Naive thymus-derived CD4-positive, alpha-beta T cell (primary cell): ENCODE data around the gene MCM5. TPM values are rescaled to one million over a fixed set of nuclear protein-coding genes. Genes with fewer than 3 reads are reported as not detected.

Source experiments
- ATAC-seq: fragments of 150-1000 bp; cut with Tn5 transposase; 2 replicates; pipeline ENCODE4 v1.10.0; 2021; ENCODE audit warnings: mild to moderate bottlenecking, moderate library complexity
- CTCF ChIA-PET: fragments of 350-600 bp; sonication (Branson Sonifier 250); formaldehyde crosslinking; loops from one replicate; lab custom pipeline; 2021; ENCODE audit warnings: antibody characterized with exemption; lab: Charles Lee
- POLR2A ChIA-PET: fragments of 350-600 bp; sonication (Branson Sonifier 250); formaldehyde crosslinking; loops from one replicate; lab custom pipeline; 2021; ENCODE audit warnings: antibody characterized with exemption, inconsistent platforms; lab: Charles Lee
- DNase-seq, 9 donors: peaks; one replicate each; pipeline versions ENCODE4 v3.0.0 to v3.0.0-alpha.2; 2020 to 2022; ENCODE audit warnings: mixed read lengths in 1 of 9
- H3K27ac ChIP-seq: one replicate; pipeline ENCODE4 v1.7.0; 2013; ENCODE audit warnings: mild to moderate bottlenecking, low read depth, low read length, moderate library complexity
- H3K27me3 ChIP-seq, 2 donors: one replicate each; pipeline ENCODE4 v1.7.0; 2013; ENCODE audit warnings: low read length in 2 of 2, mild to moderate bottlenecking in 2 of 2, moderate library complexity in 2 of 2; ENCODE audit not compliant: control insufficient read depth in 2 of 2, insufficient read depth in 2 of 2
- H3K36me3 ChIP-seq, 3 experiments: 1 replicate in 2 of 3; 2 replicates in 1 of 3; pipeline ENCODE4 v1.7.0; 2013; ENCODE audit warnings: low read length in 3 of 3, mild to moderate bottlenecking in 3 of 3, moderate library complexity in 1 of 3; ENCODE audit not compliant: insufficient read depth in 3 of 3, control insufficient read depth in 2 of 3
- H3K4me1 ChIP-seq, 2 donors: one replicate each; pipeline ENCODE4 v1.7.0; 2013; ENCODE audit warnings: low read length in 2 of 2, mild to moderate bottlenecking in 2 of 2, moderate library complexity in 1 of 2; ENCODE audit not compliant: control insufficient read depth in 2 of 2, insufficient read depth in 2 of 2
- H3K4me3 ChIP-seq: 2 replicates; pipeline ENCODE4 v1.7.0; 2013; ENCODE audit warnings: mild to moderate bottlenecking, low read length
- H3K9me3 ChIP-seq, 3 experiments: 1 replicate in 2 of 3; 2 replicates in 1 of 3; pipeline ENCODE4 v1.7.0; 2013; ENCODE audit warnings: low read length in 3 of 3; ENCODE audit not compliant: control insufficient read depth in 2 of 3
- H3K27ac Mint-ChIP-seq, 9 donors: one replicate each; pipeline ENCODE4 v1.8.0; 2020 to 2022; ENCODE audit warnings: mixed read lengths in 9 of 9, mild to moderate bottlenecking in 8 of 9, moderate library complexity in 5 of 9, inconsistent platforms in 2 of 9
- H3K27me3 Mint-ChIP-seq, 5 donors: one replicate each; pipeline ENCODE4 v1.8.0; 2021 to 2022; ENCODE audit warnings: mixed read lengths in 5 of 5, mild to moderate bottlenecking in 1 of 5
- H3K36me3 Mint-ChIP-seq, 5 donors: one replicate each; pipeline ENCODE4 v1.8.0; 2020 to 2022; ENCODE audit warnings: mixed read lengths in 5 of 5, mild to moderate bottlenecking in 3 of 5, inconsistent platforms in 1 of 5
- H3K4me1 Mint-ChIP-seq, 7 donors: one replicate each; pipeline ENCODE4 v1.8.0; 2020 to 2022; ENCODE audit warnings: mixed read lengths in 7 of 7, mild to moderate bottlenecking in 3 of 7, inconsistent platforms in 1 of 7
- H3K4me3 Mint-ChIP-seq, 10 donors: one replicate each; pipeline ENCODE4 v1.8.0; 2020 to 2022; ENCODE audit warnings: mild to moderate bottlenecking in 10 of 10, mixed read lengths in 10 of 10, moderate library complexity in 6 of 10, inconsistent platforms in 2 of 10
- H3K9me3 Mint-ChIP-seq, 11 donors: one replicate each; pipeline ENCODE4 v1.8.0; 2020 to 2022; ENCODE audit warnings: mixed read lengths in 11 of 11, mild to moderate bottlenecking in 4 of 11, inconsistent platforms in 1 of 11, moderate library complexity in 1 of 11
- intact Hi-C, 2 donors: fragments of 100-400 bp; cut with micrococcal nuclease; formaldehyde crosslinking; loops; one replicate each; pipeline ENCODE4 v1.15.1; 2023
- polyA plus RNA-seq, 2 donors: library from polyadenylated mRNA; unstranded; fragments of 300-500 nt; fragmentation: Illumina TruSeq; gene quantifications; one replicate each; pipeline ENCODE4 v1.2.3, GENCODE V29; 2021
- total RNA-seq, 6 experiments: library from RNA in 5 of 6; stranded (reverse) in 5 of 6; gene quantifications; 1 replicate in 5 of 6; 2 replicates in 1 of 6; pipeline ENCODE4 v1.2.3 and lab custom pipeline; 2021 to 2026

Gene MCM5
- total and polyA plus RNA-seq, 7 experiments from 2014 or later: 19.7 to 208 (median 37.3) TPM

GRCh38 chr22:35399114-35399677, 744 bp upstream of the MCM5 start:
- peak overlapping the region; percentile 94 to 99 (median 99) for H3K4me3 Mint-ChIP-seq
- peak overlapping the region; percentile 90 to 99 (median 96) for H3K27ac Mint-ChIP-seq
- no peaks in the 10 kb centered on the region for H3K27me3 ChIP-seq
- H3K36me3 ChIP-seq: peaks cover 0 to 18% (median 0%) of the 10 kb centered on the region in 3 experiments
- peak overlapping the region; percentile 86 for H3K4me3 ChIP-seq
- intact Hi-C loops: loop anchor here (1.0 to 2.0 kb wide), 3 partner anchors 49 to 142 kb away; partner anchors contain the start of genes HMGXB4 (in 1 of the 2) and RASD2 (in 1 of the 2)
- ATAC-seq (no peak), DNase-seq (no peak)
- H3K27ac ChIP-seq: peak overlapping the region; percentile 80
- ChIA-PET POLR2A (interaction anchor here (0.5 to 1.0 kb wide), 3 partner anchors 10 to 259 kb away, joined by 3 to 6 read pairs (median 3); no protein-coding TSS in a partner anchor), CTCF (no interaction called here)
- H3K9me3 Mint-ChIP-seq: peaks cover 0 to 7% (median 0%) of the 10 kb centered on the region in 11 donors
- H3K9me3 ChIP-seq: no peaks in the 10 kb centered on the region
- H3K36me3 Mint-ChIP-seq: peaks cover 0 to 19% (median 12%) of the 10 kb centered on the region in 5 donors
- H3K4me1 Mint-ChIP-seq: peaks cover 16 to 33% (median 19%) of the 10 kb centered on the region in 7 donors
- H3K27me3 Mint-ChIP-seq: no peaks in the 10 kb centered on the region
- peaks cover 5 to 7% of the 10 kb centered on the region in 2 donors for H3K4me1 ChIP-seq

- ATAC-seq: no peak
- intact Hi-C loops: loop anchor here in 1 of 2 donors (1.0 kb wide), 2 partner anchors 50 to 101 kb away; partner anchors contain the start of gene TOM1
- no peaks in the 10 kb centered on the region for H3K9me3 ChIP-seq
- Mint-ChIP-seq H3K4me1 (peaks cover 16 to 35% (median 19%) of the 10 kb centered on the region in 7 donors), H3K27me3 (no peaks in the 10 kb centered on the region), H3K9me3 (peaks cover 0 to 7% (median 0%) of the 10 kb centered on the region in 11 donors), H3K36me3 (peaks cover 0 to 29% (median 17%) of the 10 kb centered on the region in 5 donors), H3K4me3 (peak overlapping the region; percentile 94 to 99 (median 99)), H3K27ac (peak overlapping the region in 5 of 9 donors; percentile 12 to 99 (median 96))
- H3K36me3 ChIP-seq: peaks cover 0 to 23% (median 0%) of the 10 kb centered on the region in 3 experiments
- H3K27ac ChIP-seq: peak overlapping the region; percentile 63
- CTCF ChIA-PET: no interaction called here
- peaks cover 5 to 7% of the 10 kb centered on the region in 2 donors for H3K4me1 ChIP-seq
- peak overlapping the region; percentile 86 for H3K4me3 ChIP-seq
- DNase-seq: no peak
- POLR2A ChIA-PET: no interaction called here
- no peaks in the 10 kb centered on the region for H3K27me3 ChIP-seq
These were observed 506 bp downstream of the MCM5 start for GRCh38 chr22:35400501-35400790.

GRCh38 chr22:35401863-35402262, 1.9 kb downstream of the MCM5 start:
- Mint-ChIP-seq H3K9me3 (peaks cover 0 to 7% (median 0%) of the 10 kb centered on the region in 11 donors), H3K4me3 (peak overlapping the region in 9 of 10 donors; percentile 74 to 95 (median 89)), H3K27me3 (no peaks in the 10 kb centered on the region), H3K4me1 (peaks cover 16 to 41% (median 19%) of the 10 kb centered on the region in 7 donors), H3K27ac (peak overlapping the region in 4 of 9 donors; percentile 65 to 84 (median 70)), H3K36me3 (peaks cover 0 to 36% (median 17%) of the 10 kb centered on the region in 5 donors)
- CTCF ChIA-PET: interaction anchor here (0.7 kb wide), 1 partner anchor 51 kb away, joined by 3 read pairs; no protein-coding TSS in a partner anchor
- intact Hi-C loops: no loop called here
- H3K4me3 ChIP-seq: no peak overlapping the region
- no peaks in the 10 kb centered on the region for H3K9me3 ChIP-seq
- no peak for ATAC-seq
- POLR2A ChIA-PET: interaction anchor here (1.2 kb wide), 1 partner anchor 144 kb away, joined by 3 read pairs; no protein-coding TSS in a partner anchor
- peaks cover 5 to 7% of the 10 kb centered on the region in 2 donors for H3K4me1 ChIP-seq
- H3K27me3 ChIP-seq: no peaks in the 10 kb centered on the region
- H3K36me3 ChIP-seq: peaks cover 0 to 34% (median 0%) of the 10 kb centered on the region in 3 experiments
- no peak for DNase-seq
- H3K27ac ChIP-seq: no peak overlapping the region

GRCh38 chr22:35403356-35403755, 3.4 kb downstream of the MCM5 start:
- ChIA-PET CTCF (no interaction called here), POLR2A (no interaction called here)
- Histone ChIP-seq H3K36me3 (peaks cover 9 to 49% (median 9%) of the 10 kb centered on the region in 3 experiments), H3K4me1 (peaks cover 5 to 7% of the 10 kb centered on the region in 2 donors), H3K27ac (no peak overlapping the region), H3K4me3 (no peak overlapping the region), H3K27me3 (no peaks in the 10 kb centered on the region), H3K9me3 (no peaks in the 10 kb centered on the region)
- H3K27ac Mint-ChIP-seq: no peak overlapping the region
- no peaks in the 10 kb centered on the region for H3K27me3 Mint-ChIP-seq
- no peak overlapping the region for H3K4me3 Mint-ChIP-seq
- peaks cover 16 to 54% (median 19%) of the 10 kb centered on the region in 7 donors for H3K4me1 Mint-ChIP-seq
- intact Hi-C loops: no loop called here
- ATAC-seq (no peak), DNase-seq (no peak)
- H3K9me3 Mint-ChIP-seq: peaks cover 0 to 7% (median 0%) of the 10 kb centered on the region in 11 donors
- peaks cover 10 to 51% (median 31%) of the 10 kb centered on the region in 5 donors for H3K36me3 Mint-ChIP-seq

GRCh38 chr22:35404176-35404575, 4.2 kb downstream of the MCM5 start:
- POLR2A ChIA-PET: interaction anchor here (0.6 to 0.7 kb wide), 2 partner anchors 13 to 154 kb away, joined by 3 to 7 read pairs; no protein-coding TSS in a partner anchor
- peaks cover 9 to 57% (median 13%) of the 10 kb centered on the region in 3 experiments for H3K36me3 ChIP-seq
- DNase-seq (no peak), ATAC-seq (no peak)
- H3K9me3 ChIP-seq: no peaks in the 10 kb centered on the region
- H3K4me1 ChIP-seq: peaks cover 3 to 6% of the 10 kb centered on the region in 2 donors
- Mint-ChIP-seq H3K4me1 (peaks cover 16 to 54% (median 19%) of the 10 kb centered on the region in 7 donors), H3K9me3 (peaks cover 0 to 7% (median 0%) of the 10 kb centered on the region in 11 donors), H3K27me3 (no peaks in the 10 kb centered on the region), H3K36me3 (peaks cover 12 to 54% (median 34%) of the 10 kb centered on the region in 5 donors), H3K27ac (no peak overlapping the region), H3K4me3 (no peak overlapping the region)
- no peak overlapping the region for H3K4me3 ChIP-seq
- no peak overlapping the region for H3K27ac ChIP-seq
- no peaks in the 10 kb centered on the region for H3K27me3 ChIP-seq
- intact Hi-C loops: no loop called here
- CTCF ChIA-PET: no interaction called here

GRCh38 chr22:35406443-35406842, 6.5 kb downstream of the MCM5 start:
- H3K36me3 Mint-ChIP-seq: peaks cover 16 to 66% (median 34%) of the 10 kb centered on the region in 5 donors
- H3K27ac Mint-ChIP-seq: no peak overlapping the region
- CTCF ChIA-PET: interaction anchor here (0.6 kb wide), 1 partner anchor 97 kb away, joined by 3 read pairs; no protein-coding TSS in a partner anchor

More at GRCh38 chr22:35406443-35406842, 6.5 kb downstream of the MCM5 start:
- no peaks in the 10 kb centered on the region for H3K27me3 ChIP-seq
- peak overlapping the region in 1 of 10 donors; percentile 20 for H3K4me3 Mint-ChIP-seq
- H3K36me3 ChIP-seq: peaks cover 9 to 80% (median 13%) of the 10 kb centered on the region in 3 experiments
- no peaks in the 10 kb centered on the region for H3K9me3 ChIP-seq
- H3K4me1 ChIP-seq: no peaks in the 10 kb centered on the region
- no peak for ATAC-seq
- no peaks in the 10 kb centered on the region for H3K9me3 Mint-ChIP-seq
- no peak overlapping the region for H3K4me3 ChIP-seq
- H3K4me1 Mint-ChIP-seq: peaks cover 1 to 50% (median 11%) of the 10 kb centered on the region in 7 donors
- no peak overlapping the region for H3K27ac ChIP-seq
- no peaks in the 10 kb centered on the region for H3K27me3 Mint-ChIP-seq
- DNase-seq: no peak
- intact Hi-C loops: no loop called here
- POLR2A ChIA-PET: interaction anchor here (0.6 kb wide), 1 partner anchor 463 kb away, joined by 7 read pairs; no protein-coding TSS in a partner anchor
